Body of pancreas (tissue), 4 donors: Measurements from ENCODE around the gene KRT83.

Experiments
- CTCF ChIP-seq, 7 experiments: fragments of 450-650 bp in 4 of 7; fragments of 200-600 bp in 3 of 7; sonication (generic) in 3 of 7; IDR thresholded peaks; one replicate each; pipeline ENCODE4 v1.5.1; 2016 to 2019; ENCODE audit warnings: antibody characterized with exemption in 7 of 7
- POLR2A ChIP-seq, 3 donors: fragments of 450-650 bp; IDR thresholded peaks; one replicate each; pipeline ENCODE4 v1.6.1; 2016; ENCODE audit warnings: antibody characterized with exemption in 3 of 3, mild to moderate bottlenecking in 2 of 3

- TF ChIP-seq CTCF (IDR thresholded peaks at IDR 0.05) (no peak), POLR2A (IDR thresholded peaks at IDR 0.05) (no peak)
These were observed 15.9 kb upstream of the KRT83 start for GRCh38 chr12:52337054-52337453.
